GM06990 (cell line): ENCODE data around the gene TWIST2.

Experiments
- DNase-seq: peaks from one replicate; pipeline ENCODE4 v3.0.0-alpha.2; 2011; ENCODE audit not compliant: insufficient read length; ENCODE audit errors: extremely low read depth
- H3K27me3 ChIP-seq: replicated peaks from 2 replicates; pipeline ENCODE4 v1.6.0; 2011; ENCODE audit warnings: low read length; ENCODE audit not compliant: control insufficient read depth, insufficient read depth
- H3K36me3 ChIP-seq: 2 replicates; pipeline ENCODE4 v1.5.1; 2011; ENCODE audit warnings: low read length; ENCODE audit not compliant: control insufficient read depth, insufficient read depth
- H3K4me3 ChIP-seq: replicated peaks from 2 replicates; pipeline ENCODE4 v1.5.1; 2011; ENCODE audit warnings: low read depth, mild to moderate bottlenecking, control low read depth, low read length
- CTCF ChIP-seq: IDR thresholded peaks from 2 replicates; pipeline ENCODE4 v1.5.1; 2011; ENCODE audit warnings: low read length, control low read depth, mild to moderate bottlenecking, inconsistent platforms; ENCODE audit not compliant: insufficient read depth, poor library complexity, severe bottlenecking

Gene TWIST2

DNA sequence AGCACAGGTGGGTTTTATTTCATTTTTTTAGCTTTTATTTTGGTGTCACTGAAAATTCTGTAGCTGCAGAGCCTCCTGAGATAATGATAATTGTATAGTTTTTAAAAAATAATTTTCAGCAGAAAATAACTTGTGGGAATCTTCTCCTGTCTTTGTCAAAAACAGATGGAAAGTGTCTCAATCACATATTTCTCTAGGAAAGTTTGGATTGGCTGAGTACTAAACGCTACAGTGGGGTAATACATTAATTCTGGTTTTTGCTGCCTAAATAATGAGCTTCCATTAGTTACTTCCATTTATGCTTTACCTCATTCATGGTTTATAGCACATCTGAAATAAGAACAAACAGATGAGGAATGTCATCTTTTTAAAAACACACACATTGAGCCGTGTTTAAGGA is 2.2 kb downstream of the TWIST2 start:
- Histone ChIP-seq H3K36me3 (no peaks in the 10 kb centered on the region), H3K4me3 (no peak overlapping the region), H3K27me3 (no peaks in the 10 kb centered on the region)
- no peak for DNase-seq
- no peak for TF ChIP-seq CTCF

DNA sequence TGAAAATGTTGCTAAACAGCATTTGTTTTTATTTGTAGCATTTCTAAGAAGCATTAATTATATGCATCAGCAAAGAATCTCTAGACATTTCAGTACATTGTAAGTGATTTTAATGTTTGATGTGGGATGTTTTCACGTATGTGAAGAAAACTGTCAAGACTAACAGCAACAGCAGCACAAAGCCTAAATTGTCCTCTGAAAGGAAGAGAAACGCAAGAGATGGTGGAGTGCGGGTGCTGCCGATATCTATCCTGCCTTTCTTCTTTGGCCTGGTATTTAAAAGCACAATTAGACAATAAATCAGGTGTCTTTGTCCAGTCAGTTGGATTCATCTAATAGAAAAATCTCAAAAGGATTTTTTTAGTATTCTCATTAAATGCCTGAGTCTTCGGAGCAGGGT is 3.1 kb downstream of the TWIST2 start:
- DNase-seq, result no peak
- no peak for TF ChIP-seq CTCF

DNA sequence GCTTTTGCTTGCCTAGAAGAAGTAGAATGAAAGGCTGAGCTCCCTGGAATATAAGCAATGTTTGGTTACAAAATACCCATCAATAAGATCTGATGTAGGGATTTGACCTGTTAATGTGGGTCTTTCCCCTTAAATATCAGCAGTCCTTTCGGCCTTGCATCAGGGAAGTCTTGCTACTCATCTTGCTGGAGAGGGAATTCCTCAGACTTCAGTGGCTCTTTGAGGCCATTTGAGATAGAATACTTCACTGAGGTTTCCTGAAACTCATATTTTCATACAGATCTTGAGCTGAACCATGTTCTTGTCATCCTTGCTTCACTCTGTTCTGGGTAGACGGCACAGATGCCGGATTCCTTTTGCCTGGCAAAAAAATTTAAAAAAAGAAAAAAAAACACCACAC is 3.9 kb downstream of the TWIST2 start:
- H3K36me3 ChIP-seq, result no peaks in the 10 kb centered on the region
- no peak for DNase-seq
- H3K4me3 ChIP-seq, result no peak overlapping the region
- no peaks in the 10 kb centered on the region for H3K27me3 ChIP-seq
- no peak for TF ChIP-seq CTCF

More for the DNA sequence above, 3.1 kb downstream of the TWIST2 start:
- Histone ChIP-seq H3K36me3 (no peaks in the 10 kb centered on the region), H3K4me3 (no peak overlapping the region), H3K27me3 (no peaks in the 10 kb centered on the region)

GRCh38 chr2:238852206-238852869 is 4.5 kb downstream of the TWIST2 start:
- DNase-seq, result no peak
- Histone ChIP-seq H3K4me3 (no peak overlapping the region), H3K27me3 (no peaks in the 10 kb centered on the region), H3K36me3 (no peaks in the 10 kb centered on the region)
- TF ChIP-seq CTCF, result no peak

DNA sequence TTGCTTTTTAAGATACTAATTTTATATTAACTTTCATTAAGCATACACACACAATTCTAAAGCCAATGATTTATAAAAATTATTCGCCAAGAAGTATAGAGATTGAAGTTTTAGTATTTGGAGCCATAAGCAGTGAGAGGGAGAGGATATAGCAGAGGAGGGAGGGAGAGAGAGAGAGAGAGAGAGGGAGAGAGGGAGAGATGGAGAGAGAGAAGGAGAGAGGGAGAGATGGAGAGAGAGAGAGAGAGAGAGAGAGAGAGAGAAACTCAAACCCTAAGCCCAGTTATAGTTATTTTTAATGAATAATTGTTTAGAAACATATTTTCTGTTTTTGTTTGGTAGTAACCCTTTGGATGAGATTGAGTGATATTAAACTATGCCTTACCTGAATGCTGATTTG is 5.3 kb downstream of the TWIST2 start:
- H3K36me3 ChIP-seq, result no peaks in the 10 kb centered on the region
- no peak for TF ChIP-seq CTCF
- H3K4me3 ChIP-seq, result no peak overlapping the region
- no peak for DNase-seq
- no peaks in the 10 kb centered on the region for H3K27me3 ChIP-seq

DNA sequence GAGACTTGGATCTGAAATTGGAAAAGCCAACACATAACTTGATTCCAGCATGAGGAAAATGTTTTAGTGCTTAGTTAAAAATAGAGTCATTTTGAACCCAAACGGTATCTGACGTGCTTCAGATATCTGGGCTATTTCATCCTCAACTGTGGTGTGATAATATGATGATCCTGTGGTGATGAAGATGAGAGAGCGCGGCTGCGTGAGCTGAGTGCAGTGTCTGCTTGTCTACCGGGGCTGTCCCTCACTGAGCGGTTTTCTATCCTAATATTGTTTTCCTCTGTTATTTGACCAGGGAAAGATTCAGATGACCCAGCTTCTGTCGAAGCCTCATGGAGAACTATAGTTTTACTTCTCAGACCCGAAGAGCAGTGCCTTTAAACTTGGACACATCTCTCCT is 5.8 kb downstream of the TWIST2 start:
- DNase-seq, result no peak
- no peaks in the 10 kb centered on the region for H3K27me3 ChIP-seq
- TF ChIP-seq CTCF, result no peak
- H3K36me3 ChIP-seq, result no peaks in the 10 kb centered on the region
- H3K4me3 ChIP-seq, result no peak overlapping the region
